H9 (cell line): ENCODE measurements around the gene SLC25A34. TPM values are rescaled to one million over a fixed set of nuclear protein-coding genes. Genes with fewer than 3 reads are reported as not detected.

Source experiments
- DNase-seq: peaks from one replicate; pipeline ENCODE4 v3.0.0-alpha.2; 2017
- H2AFZ ChIP-seq: one replicate; pipeline ENCODE4 v1.6.1; 2013; ENCODE audit warnings: mild to moderate bottlenecking, low read length, control low read depth, moderate library complexity
- H2AK5ac ChIP-seq: 2 replicates; pipeline ENCODE4 v1.6.1; 2013; ENCODE audit warnings: low read length, control low read depth, mixed read lengths; ENCODE audit not compliant: insufficient read length
- H2BK120ac ChIP-seq: one replicate; pipeline ENCODE4 v1.6.1; 2013; ENCODE audit warnings: low read depth, mild to moderate bottlenecking, low read length, control low read depth, inconsistent platforms; ENCODE audit not compliant: poor library complexity, severe bottlenecking
- H2BK12ac ChIP-seq: 2 replicates; pipeline ENCODE4 v1.6.1; 2013; ENCODE audit warnings: low read length, control low read depth, mixed read lengths, low read depth; ENCODE audit not compliant: insufficient read length
- H2BK15ac ChIP-seq: 2 replicates; pipeline ENCODE4 v1.6.1; 2013; ENCODE audit warnings: low read depth, low read length, control low read depth
- H2BK20ac ChIP-seq: one replicate; pipeline ENCODE4 v1.6.1; 2013; ENCODE audit warnings: low read depth, mild to moderate bottlenecking, low read length, control low read depth, inconsistent platforms; ENCODE audit not compliant: poor library complexity, severe bottlenecking
- H2BK5ac ChIP-seq: 2 replicates; pipeline ENCODE4 v1.6.1; 2013; ENCODE audit warnings: low read length, control low read depth, mixed read lengths; ENCODE audit not compliant: insufficient read length
- H3K14ac ChIP-seq: 2 replicates; pipeline ENCODE4 v1.6.1; 2013; ENCODE audit warnings: low read length, control low read depth; ENCODE audit not compliant: insufficient read depth
- H3K18ac ChIP-seq: 2 replicates; pipeline ENCODE4 v1.6.1; 2013; ENCODE audit warnings: low read depth, mild to moderate bottlenecking, mixed read lengths, low read length, control low read depth; ENCODE audit not compliant: insufficient read length
- H3K23ac ChIP-seq: 2 replicates; pipeline ENCODE4 v1.6.1; 2013; ENCODE audit warnings: low read length, control low read depth, mixed read lengths, low read depth; ENCODE audit not compliant: insufficient read length
- H3K23me2 ChIP-seq: 2 replicates; pipeline ENCODE4 v1.6.1; 2013; ENCODE audit warnings: low read depth, mild to moderate bottlenecking, mixed read lengths, low read length, control low read depth; ENCODE audit not compliant: insufficient read length, poor library complexity, severe bottlenecking
- H3K27ac ChIP-seq: 2 replicates; pipeline ENCODE4 v1.5.1; 2013; ENCODE audit warnings: low read length, control low read depth, mixed read lengths, low read depth; ENCODE audit not compliant: insufficient read length
- H3K27me3 ChIP-seq: 2 replicates; pipeline ENCODE4 v1.6.1; 2013; ENCODE audit warnings: low read length, control low read depth, inconsistent platforms; ENCODE audit not compliant: insufficient read depth
- H3K4ac ChIP-seq: 2 replicates; pipeline ENCODE4 v1.6.1; 2013; ENCODE audit warnings: low read depth, mild to moderate bottlenecking, control low read depth, inconsistent platforms, low read length, moderate library complexity
- H3K4me1 ChIP-seq: 2 replicates; pipeline ENCODE4 v1.6.1; 2013; ENCODE audit warnings: low read length, control low read depth, inconsistent platforms; ENCODE audit not compliant: insufficient read depth
- H3K4me2 ChIP-seq: 2 replicates; pipeline ENCODE4 v1.6.1; 2013; ENCODE audit warnings: low read length, control low read depth, mixed read lengths; ENCODE audit not compliant: insufficient read length, insufficient read depth
- H3K56ac ChIP-seq: 2 replicates; pipeline ENCODE4 v1.6.1; 2013; ENCODE audit warnings: low read depth, mild to moderate bottlenecking, mixed read lengths, low read length, control low read depth; ENCODE audit not compliant: insufficient read length
- H3K79me1 ChIP-seq: 2 replicates; pipeline ENCODE4 v1.6.1; 2013; ENCODE audit warnings: low read depth, mild to moderate bottlenecking, moderate library complexity, low read length, control low read depth, inconsistent platforms; ENCODE audit not compliant: insufficient read depth, poor library complexity, severe bottlenecking
- H3K79me2 ChIP-seq: 2 replicates; pipeline ENCODE4 v1.6.1; 2013; ENCODE audit warnings: low read length, control low read depth, inconsistent platforms; ENCODE audit not compliant: insufficient read depth
- H3K9ac ChIP-seq: 2 replicates; pipeline ENCODE4 v1.6.1; 2013; ENCODE audit warnings: low read length, control low read depth, mixed read lengths; ENCODE audit not compliant: insufficient read length; ENCODE audit errors: extremely low read depth
- H3K9me3 ChIP-seq: one replicate; pipeline ENCODE4 v1.6.1; 2013; ENCODE audit warnings: low read depth, low read length, inconsistent platforms; ENCODE audit not compliant: control insufficient read depth
- H3T11ph ChIP-seq: one replicate; pipeline ENCODE4 v1.6.1; 2013; ENCODE audit warnings: mild to moderate bottlenecking, low read length, control low read depth, inconsistent platforms
- H4K20me1 ChIP-seq: one replicate; pipeline ENCODE4 v1.6.1; 2013; ENCODE audit not compliant: control insufficient read depth, insufficient read length, insufficient read depth
- H4K5ac ChIP-seq: 2 replicates; pipeline ENCODE4 v1.6.1; 2013; ENCODE audit warnings: low read depth, mild to moderate bottlenecking, mixed read lengths, low read length, control low read depth; ENCODE audit not compliant: insufficient read length
- H4K8ac ChIP-seq: replicated peaks from 2 replicates; pipeline ENCODE4 v1.6.1; 2013; ENCODE audit warnings: low read length, control low read depth, mixed read lengths, low read depth; ENCODE audit not compliant: insufficient read length
- H4K91ac ChIP-seq: 2 replicates; pipeline ENCODE4 v1.6.1; 2013; ENCODE audit warnings: low read depth, mild to moderate bottlenecking, moderate library complexity, mixed read lengths, low read length, control low read depth; ENCODE audit not compliant: insufficient read length
- H3K27ac Mint-ChIP-seq, 3 experiments: 2 replicates in 2 of 3; 3 replicates in 1 of 3; pipeline ENCODE4 v1.8.0; 2020 to 2021; ENCODE audit warnings: mixed read lengths in 3 of 3, mild to moderate bottlenecking in 1 of 3, moderate library complexity in 1 of 3
- H3K27me3 Mint-ChIP-seq: 2 replicates; pipeline ENCODE4 v1.8.0; 2021; ENCODE audit warnings: low read depth, mild to moderate bottlenecking, moderate library complexity, mixed read lengths
- H3K36me3 Mint-ChIP-seq, 3 experiments: 2 replicates in 2 of 3; 3 replicates in 1 of 3; pipeline ENCODE4 v1.8.0; 2020 to 2021; ENCODE audit warnings: low read depth in 3 of 3, mixed read lengths in 3 of 3; ENCODE audit not compliant: insufficient read depth in 1 of 3
- H3K4me1 Mint-ChIP-seq, 2 experiments: 2 replicates each; pipeline ENCODE4 v1.8.0; 2020; ENCODE audit warnings: mixed read lengths in 2 of 2
- H3K4me3 Mint-ChIP-seq, 2 experiments: 2 replicates in 1 of 2; 3 replicates in 1 of 2; pipeline ENCODE4 v1.8.0; 2020 to 2021; ENCODE audit warnings: mild to moderate bottlenecking in 2 of 2, mixed read lengths in 2 of 2, moderate library complexity in 1 of 2
- H3K9me3 Mint-ChIP-seq, 2 experiments: 2 replicates in 1 of 2; 3 replicates in 1 of 2; pipeline ENCODE4 v1.8.0; 2020; ENCODE audit warnings: mild to moderate bottlenecking in 2 of 2, mixed read lengths in 2 of 2, moderate library complexity in 1 of 2
- WGBS: extraction: QIAGEN DNeasy Blood & Tissue Kit; methylation state at CpG from one replicate; pipeline ENCODE4 v1.1.7; 2013; ENCODE audit warnings: missing lambda C conversion rate, low lambda C conversion rate, mixed read lengths; ENCODE audit not compliant: insufficient read length; ENCODE audit errors: extremely low coverage; 5-methylcytosine and 5-hydroxymethylcytosine counted together
- total RNA-seq: library from RNA; stranded (reverse); gene quantifications from 2 replicates; pipeline ENCODE4 v1.2.1, GENCODE V29; 2021
- TF ChIP-seq, protein P1 (sequence below): fragments of 200-600 bp; sonication (generic); conservative IDR thresholded peaks from 3 replicates; pipeline ENCODE4 v1.8.0; 2021; ENCODE audit warnings: antibody characterized with exemption, mild to moderate bottlenecking

SLC25A34 gene
- total RNA-seq, 1 experiment from 2014 or later = 1.5 TPM

DNA sequence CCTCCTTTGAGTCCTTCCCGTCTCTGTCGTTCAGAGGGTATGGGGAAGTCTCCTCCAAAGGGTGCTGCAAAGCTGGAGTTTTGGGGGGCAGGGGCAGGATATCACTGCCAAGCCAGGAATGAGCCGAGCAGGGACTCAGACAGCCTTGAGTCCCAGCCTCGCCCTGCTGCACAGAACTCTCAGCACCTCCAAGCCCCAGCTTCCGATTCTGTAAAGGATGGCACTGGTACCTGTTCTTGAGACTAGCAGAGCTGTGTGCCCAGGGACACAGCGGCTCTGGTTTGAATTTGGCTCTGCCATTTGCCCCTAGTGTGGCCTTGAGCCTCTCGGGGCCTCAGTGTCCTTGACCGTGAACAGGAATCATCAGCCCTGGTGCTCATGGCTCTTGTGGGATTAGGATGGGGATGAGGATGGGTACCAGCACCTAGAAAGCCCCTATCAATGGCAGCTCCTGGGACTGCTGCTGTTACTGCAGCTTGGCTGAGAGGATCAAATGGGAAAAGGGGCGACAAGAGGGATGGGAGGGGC, 21.0 kb downstream of the SLC25A34 start:
- no peak overlapping the region for H3K23ac ChIP-seq
- no peak overlapping the region for H3K27ac ChIP-seq

More for the DNA sequence above, 21.0 kb downstream of the SLC25A34 start:
- H3K4me2 ChIP-seq = peak overlapping the region; percentile 81
- no peak overlapping the region for H3K56ac ChIP-seq
- no peak overlapping the region for H3K18ac ChIP-seq
- Mint-ChIP-seq H3K4me3 (peak overlapping the region; percentile 73 to 88), H3K36me3 (peaks cover 0 to 6% (median 6%) of the 10 kb centered on the region in 3 experiments; a peak in 5 of 7 replicates), H3K27ac (no peak overlapping the region; a peak in 1 of 7 replicates), H3K27me3 (peaks cover 21% of the 10 kb centered on the region), H3K9me3 (no peaks in the 10 kb centered on the region), H3K4me1 (peaks cover 36 to 45% of the 10 kb centered on the region in 2 experiments)
- H3T11ph ChIP-seq = no peak overlapping the region
- H3K79me1 ChIP-seq = no peaks in the 10 kb centered on the region
- H3K4ac ChIP-seq = no peak overlapping the region
- no peak overlapping the region for H2BK120ac ChIP-seq
- H2BK5ac ChIP-seq = no peak overlapping the region
- peaks cover 14% of the 10 kb centered on the region for H3K23me2 ChIP-seq
- H2AK5ac ChIP-seq = no peak overlapping the region
- no peak overlapping the region for H2BK15ac ChIP-seq
- H4K5ac ChIP-seq = no peak overlapping the region
- WGBS = no CpG with 5 or more reads among the region's 9 CpGs
- no peak overlapping the region for H2BK12ac ChIP-seq
- no peaks in the 10 kb centered on the region for H3K9me3 ChIP-seq
- peaks cover 17% of the 10 kb centered on the region; the same call in 1 of the 2 replicates for H3K79me2 ChIP-seq
- TF ChIP-seq, protein P1, sequence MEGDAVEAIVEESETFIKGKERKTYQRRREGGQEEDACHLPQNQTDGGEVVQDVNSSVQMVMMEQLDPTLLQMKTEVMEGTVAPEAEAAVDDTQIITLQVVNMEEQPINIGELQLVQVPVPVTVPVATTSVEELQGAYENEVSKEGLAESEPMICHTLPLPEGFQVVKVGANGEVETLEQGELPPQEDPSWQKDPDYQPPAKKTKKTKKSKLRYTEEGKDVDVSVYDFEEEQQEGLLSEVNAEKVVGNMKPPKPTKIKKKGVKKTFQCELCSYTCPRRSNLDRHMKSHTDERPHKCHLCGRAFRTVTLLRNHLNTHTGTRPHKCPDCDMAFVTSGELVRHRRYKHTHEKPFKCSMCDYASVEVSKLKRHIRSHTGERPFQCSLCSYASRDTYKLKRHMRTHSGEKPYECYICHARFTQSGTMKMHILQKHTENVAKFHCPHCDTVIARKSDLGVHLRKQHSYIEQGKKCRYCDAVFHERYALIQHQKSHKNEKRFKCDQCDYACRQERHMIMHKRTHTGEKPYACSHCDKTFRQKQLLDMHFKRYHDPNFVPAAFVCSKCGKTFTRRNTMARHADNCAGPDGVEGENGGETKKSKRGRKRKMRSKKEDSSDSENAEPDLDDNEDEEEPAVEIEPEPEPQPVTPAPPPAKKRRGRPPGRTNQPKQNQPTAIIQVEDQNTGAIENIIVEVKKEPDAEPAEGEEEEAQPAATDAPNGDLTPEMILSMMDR = no peak
- no peaks in the 10 kb centered on the region for H4K20me1 ChIP-seq
- no peak overlapping the region for H3K14ac ChIP-seq
- H4K8ac ChIP-seq = no peak overlapping the region
- H2BK20ac ChIP-seq = no peak overlapping the region
- no peak overlapping the region for H4K91ac ChIP-seq
- peaks cover 18% of the 10 kb centered on the region; the same call in 1 of the 2 replicates for H3K4me1 ChIP-seq
- DNase-seq = no peak
- H3K9ac ChIP-seq = no peak overlapping the region
- H2AFZ ChIP-seq = no peak overlapping the region
- no peaks in the 10 kb centered on the region for H3K27me3 ChIP-seq
